IMR-90 (cell line): Measurements from ENCODE around the gene PYGB. TPM values are rescaled to one million over a fixed set of nuclear protein-coding genes. Genes with fewer than 3 reads are reported as not detected.

Experiments used
- ATAC-seq: fragments of 200-7000 bp; cut with Tn5 transposase; 2 replicates; pipeline ENCODE4 v1.9.1; 2020; ENCODE audit warnings: low read depth, mild to moderate bottlenecking, moderate library complexity
- BruUV-seq: library from RNA; stranded (reverse); fragments of 400-500 nt; replicated peaks from 2 replicates; lab custom pipeline; 2021; lab: Mats Ljungman, UMichigan
- CTCF ChIA-PET: fragments of 300-600 bp; formaldehyde crosslinking; extraction: SDS; loops from one replicate; lab custom pipeline; 2021; ENCODE audit warnings: antibody characterized with exemption; lab: Yijun Ruan, JAX
- POLR2A ChIA-PET: fragments of 300-600 bp; sonication (Branson Sonifier 250); formaldehyde crosslinking; loops from one replicate; lab custom pipeline; 2022; ENCODE audit warnings: antibody characterized with exemption; ENCODE audit not compliant: unreplicated experiment; lab: Charles Lee
- DNase-seq: peaks from one replicate; pipeline ENCODE4 v3.0.0; 2013
- H2AFZ ChIP-seq: replicated peaks from 2 replicates; pipeline ENCODE3; 2013; ENCODE audit warnings: low read length, mild to moderate bottlenecking; ENCODE audit not compliant: poor library complexity
- H2AK5ac ChIP-seq: 2 replicates; pipeline ENCODE4 v1.6.1; 2013; ENCODE audit warnings: low read depth, low read length, inconsistent platforms
- H2AK9ac ChIP-seq: replicated peaks from 2 replicates; pipeline ENCODE3; 2013; ENCODE audit warnings: mild to moderate bottlenecking, low read depth, low read length, moderate library complexity; ENCODE audit not compliant: poor library complexity
- H2BK120ac ChIP-seq: 2 replicates; pipeline ENCODE4 v1.6.1; 2013; ENCODE audit warnings: low read depth, low read length, inconsistent platforms
- H2BK15ac ChIP-seq: 3 replicates; pipeline ENCODE4 v1.6.1; 2013; ENCODE audit warnings: low read depth, low read length, inconsistent platforms
- H2BK20ac ChIP-seq: 2 replicates; pipeline ENCODE4 v1.6.1; 2013; ENCODE audit warnings: low read depth, mild to moderate bottlenecking, inconsistent platforms, low read length, moderate library complexity
- H2BK5ac ChIP-seq: 2 replicates; pipeline ENCODE4 v1.6.1; 2013; ENCODE audit warnings: mild to moderate bottlenecking, low read depth, low read length, inconsistent platforms; ENCODE audit not compliant: poor library complexity, severe bottlenecking
- H3K14ac ChIP-seq: replicated peaks from 2 replicates; pipeline ENCODE4 v1.6.1; 2013; ENCODE audit warnings: low read depth, low read length, inconsistent platforms
- H3K18ac ChIP-seq: 2 replicates; pipeline ENCODE4 v1.6.1; 2013; ENCODE audit warnings: low read depth, low read length, control low read depth
- H3K23ac ChIP-seq: 2 replicates; pipeline ENCODE4 v1.6.1; 2013; ENCODE audit warnings: low read depth, low read length, inconsistent platforms
- H3K27ac ChIP-seq: 2 replicates; pipeline ENCODE4 v1.5.1; 2013; ENCODE audit warnings: mild to moderate bottlenecking, control low read depth, low read length; ENCODE audit not compliant: insufficient read depth
- H3K27me3 ChIP-seq: 2 replicates; pipeline ENCODE4 v1.6.1; 2013; ENCODE audit warnings: low read length; ENCODE audit not compliant: control insufficient read depth, insufficient read depth
- H3K36me3 ChIP-seq: 2 replicates; pipeline ENCODE4 v1.6.1; 2013; ENCODE audit warnings: low read length, mixed read lengths; ENCODE audit not compliant: control insufficient read depth, insufficient read depth
- H3K4ac ChIP-seq: 2 replicates; pipeline ENCODE4 v1.6.1; 2013; ENCODE audit warnings: low read depth, low read length, inconsistent platforms
- H3K4me1 ChIP-seq: 2 replicates; pipeline ENCODE4 v1.6.1; 2013; ENCODE audit warnings: low read length, mixed read lengths; ENCODE audit not compliant: control insufficient read depth, insufficient read depth
- H3K4me2 ChIP-seq: 2 replicates; pipeline ENCODE4 v1.6.1; 2013; ENCODE audit warnings: low read depth, mild to moderate bottlenecking, control low read depth, low read length, moderate library complexity
- H3K4me3 ChIP-seq: 2 replicates; pipeline ENCODE4 v1.5.1; 2013; ENCODE audit warnings: low read depth, mild to moderate bottlenecking, control low read depth, low read length, moderate library complexity; ENCODE audit not compliant: insufficient read depth
- H3K56ac ChIP-seq: 2 replicates; pipeline ENCODE4 v1.6.1; 2013; ENCODE audit warnings: low read length, inconsistent platforms; ENCODE audit not compliant: insufficient read depth; ENCODE audit errors: extremely low read depth
- H3K79me1 ChIP-seq, 2 experiments: 2 replicates each; pipeline ENCODE4 v1.6.1; 2013; ENCODE audit warnings: low read length in 2 of 2, inconsistent platforms in 1 of 2, low read depth in 1 of 2
- H3K9ac ChIP-seq: 2 replicates; pipeline ENCODE4 v1.6.1; 2013; ENCODE audit warnings: low read depth, low read length, control low read depth
- H3K9me1 ChIP-seq: 2 replicates; pipeline ENCODE4 v1.6.1; 2013; ENCODE audit warnings: low read length, inconsistent platforms; ENCODE audit not compliant: insufficient read depth
- H3K9me3 ChIP-seq: 2 replicates; pipeline ENCODE4 v1.6.1; 2013; ENCODE audit warnings: low read length; ENCODE audit not compliant: control insufficient read depth, insufficient read depth
- H4K20me1 ChIP-seq: 2 replicates; pipeline ENCODE4 v1.6.1; 2013; ENCODE audit warnings: low read length, inconsistent platforms; ENCODE audit not compliant: insufficient read depth
- H4K5ac ChIP-seq: 2 replicates; pipeline ENCODE4 v1.6.1; 2013; ENCODE audit warnings: mild to moderate bottlenecking, low read depth, low read length, control low read depth
- H4K8ac ChIP-seq, 2 experiments: 2 replicates each; pipeline ENCODE4 v1.6.1; 2013; ENCODE audit warnings: low read depth in 2 of 2, low read length in 2 of 2, control low read depth in 1 of 2, inconsistent platforms in 1 of 2
- H4K91ac ChIP-seq: 2 replicates; pipeline ENCODE4 v1.6.1; 2013; ENCODE audit warnings: low read depth, low read length, inconsistent platforms; ENCODE audit not compliant: insufficient read depth
- CHD1 ChIP-seq: IDR thresholded peaks from 2 replicates; pipeline ENCODE4 v1.6.1; 2012; ENCODE audit warnings: low read depth, low read length, improper control_type of control experiment
- FOS ChIP-seq: fragments of 150-350 bp; IDR thresholded peaks from 2 replicates; pipeline ENCODE4 v1.6.1; 2016; ENCODE audit warnings: low read depth, low read length
- MAZ ChIP-seq: IDR thresholded peaks from 2 replicates; pipeline ENCODE4 v1.6.1; 2012; ENCODE audit warnings: low read depth, mild to moderate bottlenecking, low read length, improper control_type of control experiment, moderate library complexity, borderline replicate concordance
- RAD21 ChIP-seq: IDR thresholded peaks from 2 replicates; pipeline ENCODE4 v1.6.1; 2012; ENCODE audit warnings: low read length, improper control_type of control experiment
- WGBS, 2 experiments: methylation state at CpG; one replicate each; pipeline versions ENCODE4 v1.1.5 to v1.1.7; 2013; ENCODE audit warnings: missing lambda C conversion rate in 2 of 2; ENCODE audit not compliant: insufficient read length in 1 of 2; ENCODE audit errors: extremely low coverage in 2 of 2; 5-methylcytosine and 5-hydroxymethylcytosine counted together
- dilution Hi-C: fragments of 300-500 bp; cut with HindIII; formaldehyde crosslinking; loops from one replicate; pipeline ENCODE4 v1.14.3; 2018; ENCODE audit warnings: low sequenced_read_pairs; ENCODE audit not compliant: unreplicated experiment
- in situ Hi-C: fragments of 300-500 bp; cut with MboI; formaldehyde crosslinking; loops from 3 replicates; pipeline ENCODE4 v1.14.3; 2019; ENCODE audit warnings: low sequenced_read_pairs, inconsistent platforms, mixed read lengths
- intact Hi-C: fragments of 100-400 bp; cut with micrococcal nuclease; formaldehyde crosslinking; loops from 2 replicates; pipeline ENCODE4 v1.10.0; 2022
- polyA plus RNA-seq, 3 experiments: library from polyadenylated mRNA; depleted of rRNA; stranded (reverse); fragments of >200 nt; gene quantifications; 2 replicates each; pipeline ENCODE4 v1.2.3, GENCODE V29; 2012; ENCODE audit warnings: low replicate concordance in 1 of 3
- total RNA-seq: library from RNA; depleted of rRNA; stranded (reverse); fragments of >200 nt; gene quantifications from 2 replicates; pipeline ENCODE4 v1.2.3, GENCODE V29; 2012

The PYGB gene
- total and polyA plus RNA-seq, 2 of the 4 experiments (the other 2 are of a cell fraction) = 72.4 to 83.1 TPM

GRCh38 chr20:25321991-25322390, 74.1 kb downstream of the PYGB start:
- Histone ChIP-seq H4K8ac (no peak overlapping the region), H3K9me3 (no peaks in the 10 kb centered on the region), H2AK5ac (no peak overlapping the region), H2AFZ (no peak overlapping the region), H2BK15ac (no peak overlapping the region), H3K4me1 (peaks cover 5% of the 10 kb centered on the region; the same call in 1 of the 2 replicates), H4K20me1 (peaks cover 16% of the 10 kb centered on the region), H3K4me3 (no peak overlapping the region), H3K27ac (no peak overlapping the region), H3K18ac (no peak overlapping the region), H4K91ac (no peak overlapping the region), H3K56ac (no peak overlapping the region), H3K4me2 (no peak overlapping the region), H3K79me1 (peaks cover 48 to 80% of the 10 kb centered on the region in 2 experiments), H3K23ac (no peak overlapping the region), H2BK20ac (no peak overlapping the region), H3K9me1 (peaks cover 27% of the 10 kb centered on the region), H3K27me3 (no peaks in the 10 kb centered on the region), H3K9ac (no peak overlapping the region), H2BK5ac (no peak overlapping the region), H3K14ac (no peak overlapping the region), H4K5ac (no peak overlapping the region), H3K36me3 (peaks cover 9% of the 10 kb centered on the region), H3K4ac (no peak overlapping the region), H2BK120ac (no peak overlapping the region), H2AK9ac (no peak overlapping the region)
- dilution Hi-C loops (no loop called here), in situ Hi-C loops (loop anchor here (25.0 kb wide), 2 partner anchors 215 to 365 kb away; partner anchors contain the start of gene ZNF337), intact Hi-C loops (no loop called here)
- POLR2A ChIA-PET = interaction anchor here (0.8 kb wide), 1 partner anchor 11 kb away, joined by 3 read pairs; no protein-coding TSS in a partner anchor
- ATAC-seq (peak; percentile 30; the same call in 1 of the 2 replicates), DNase-seq (no peak)
- no TSS peak for BruUV-seq
- WGBS, 2 experiments = 90% methylated on average over 3 of the region's 4 CpGs; no CpG with 5 or more reads in 1 of the 2 experiments
- CTCF ChIA-PET = no interaction called here
- no peak for TF ChIP-seq CHD1
- TF ChIP-seq FOS = no peak
- TF ChIP-seq MAZ = no peak
- TF ChIP-seq RAD21 = no peak
